ENCODE data around the gene PSMC4.

Gene PSMC4

DNA sequence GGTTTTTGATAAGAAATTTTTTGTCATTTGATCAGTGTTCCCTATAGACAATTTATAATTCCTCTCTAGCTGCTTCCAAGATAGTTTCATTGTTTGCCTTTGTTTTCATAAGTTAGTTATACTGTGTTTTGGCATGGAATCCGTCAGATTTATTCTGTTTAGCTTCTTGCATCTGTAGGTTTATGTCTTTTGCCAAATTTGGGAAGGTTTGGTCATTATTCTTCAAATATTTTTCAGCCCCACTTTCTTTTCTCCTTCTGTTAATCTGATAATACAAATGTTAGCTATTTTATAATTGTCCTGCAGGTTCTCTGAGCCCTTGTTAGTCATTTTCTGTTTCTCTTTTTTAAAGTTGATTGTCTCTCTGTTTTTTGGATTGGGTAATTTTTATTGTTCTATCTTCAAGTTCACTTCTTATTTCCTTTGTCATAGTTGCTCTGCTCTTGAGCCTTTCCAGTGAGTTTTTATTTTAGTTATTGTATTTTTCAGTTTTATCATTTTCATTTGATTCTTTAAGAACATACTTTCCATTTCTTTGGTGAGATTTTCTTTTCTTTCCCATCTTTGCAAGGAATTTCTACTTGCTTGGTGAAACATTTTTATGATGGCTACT, 30.6 kb upstream of the PSMC4 start:
- Histone ChIP-seq H3K4me3 (ENCODE audit: low read length, poor library complexity, severe bottlenecking) (no peak overlapping the region), H3K27me3 (ENCODE audit: insufficient read depth, low read length, poor library complexity, severe bottlenecking) (peaks cover 14% of the 10 kb centered on the region), H3K4me2 (ENCODE audit: low read depth, low read length, poor library complexity, severe bottlenecking) (peak overlapping the region; percentile 83), H3K9me2 (replicated peaks; ENCODE audit: low read depth, low read length) (no peaks in the 10 kb centered on the region), H3K9ac (ENCODE audit: low read depth, low read length, poor library complexity, severe bottlenecking) (no peak overlapping the region), H3K4me1 (ENCODE audit: insufficient read depth, low read length, poor library complexity, severe bottlenecking) (peaks cover 42% of the 10 kb centered on the region), H3K9me3 (ENCODE audit: insufficient read depth, low read depth, low read length) (0 out of 2 replicates have a peak, but pooled peaks cover 8% of the 10 kb centered on the region), H3K36me3 (ENCODE audit: insufficient read depth, low read length) (no peaks in the 10 kb centered on the region), H3F3A (ENCODE audit: low read depth) (peaks cover 21% of the 10 kb centered on the region), H4K20me1 (ENCODE audit: insufficient read depth, low read length, poor library complexity, severe bottlenecking) (no peaks in the 10 kb centered on the region), H3K79me2 (ENCODE audit: insufficient read depth, low read length) (no peaks in the 10 kb centered on the region), H2AFZ (ENCODE audit: low read length) (no peak overlapping the region)
- TF ChIP-seq EZH2phosphoT487 (IDR thresholded peaks at IDR 0.05; ENCODE audit: borderline replicate concordance) = no peak
- TF ChIP-seq, protein P1, sequence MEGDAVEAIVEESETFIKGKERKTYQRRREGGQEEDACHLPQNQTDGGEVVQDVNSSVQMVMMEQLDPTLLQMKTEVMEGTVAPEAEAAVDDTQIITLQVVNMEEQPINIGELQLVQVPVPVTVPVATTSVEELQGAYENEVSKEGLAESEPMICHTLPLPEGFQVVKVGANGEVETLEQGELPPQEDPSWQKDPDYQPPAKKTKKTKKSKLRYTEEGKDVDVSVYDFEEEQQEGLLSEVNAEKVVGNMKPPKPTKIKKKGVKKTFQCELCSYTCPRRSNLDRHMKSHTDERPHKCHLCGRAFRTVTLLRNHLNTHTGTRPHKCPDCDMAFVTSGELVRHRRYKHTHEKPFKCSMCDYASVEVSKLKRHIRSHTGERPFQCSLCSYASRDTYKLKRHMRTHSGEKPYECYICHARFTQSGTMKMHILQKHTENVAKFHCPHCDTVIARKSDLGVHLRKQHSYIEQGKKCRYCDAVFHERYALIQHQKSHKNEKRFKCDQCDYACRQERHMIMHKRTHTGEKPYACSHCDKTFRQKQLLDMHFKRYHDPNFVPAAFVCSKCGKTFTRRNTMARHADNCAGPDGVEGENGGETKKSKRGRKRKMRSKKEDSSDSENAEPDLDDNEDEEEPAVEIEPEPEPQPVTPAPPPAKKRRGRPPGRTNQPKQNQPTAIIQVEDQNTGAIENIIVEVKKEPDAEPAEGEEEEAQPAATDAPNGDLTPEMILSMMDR (conservative IDR thresholded peaks at IDR 0.05; ENCODE audit: low read length) = no peak

DNA sequence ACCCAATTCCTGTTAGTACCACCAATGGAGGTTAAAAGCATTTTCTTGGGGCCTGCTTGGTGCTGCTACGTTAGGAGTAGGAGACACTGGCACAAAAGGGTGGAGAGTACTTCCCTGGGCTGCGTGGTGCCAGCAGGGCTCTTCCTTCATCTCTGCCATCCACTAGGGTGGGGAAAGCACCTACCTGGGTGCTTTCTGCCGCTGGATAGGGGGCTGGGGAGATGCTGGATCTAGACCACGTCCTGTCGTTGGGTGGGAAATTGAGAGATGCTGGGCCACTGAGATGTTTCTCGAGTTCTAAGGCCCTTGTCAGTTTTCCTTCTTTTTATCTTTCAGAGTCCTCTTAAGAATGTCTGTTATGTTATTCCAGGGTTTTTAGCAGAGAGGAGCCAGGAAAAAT, 29.8 kb upstream of the PSMC4 start:
- Histone ChIP-seq H2AFZ (ENCODE audit: low read length) (no peak overlapping the region), H3K79me2 (ENCODE audit: insufficient read depth, low read length) (no peaks in the 10 kb centered on the region), H3K4me3 (ENCODE audit: low read length, poor library complexity, severe bottlenecking) (peak overlapping the region; percentile 48), H3K9me3 (ENCODE audit: insufficient read depth, low read depth, low read length) (0 out of 2 replicates have a peak, but pooled peaks cover 8% of the 10 kb centered on the region), H3K4me1 (ENCODE audit: insufficient read depth, low read length, poor library complexity, severe bottlenecking) (peaks cover 42% of the 10 kb centered on the region), H3K27me3 (ENCODE audit: insufficient read depth, low read length, poor library complexity, severe bottlenecking) (peaks cover 14% of the 10 kb centered on the region), H3K4me2 (ENCODE audit: low read depth, low read length, poor library complexity, severe bottlenecking) (peak overlapping the region; percentile 83), H3K9ac (ENCODE audit: low read depth, low read length, poor library complexity, severe bottlenecking) (peak overlapping the region; percentile 19), H3F3A (ENCODE audit: low read depth) (peaks cover 21% of the 10 kb centered on the region), H3K9me2 (replicated peaks; ENCODE audit: low read depth, low read length) (no peaks in the 10 kb centered on the region), H3K36me3 (ENCODE audit: insufficient read depth, low read length) (no peaks in the 10 kb centered on the region), H4K20me1 (ENCODE audit: insufficient read depth, low read length, poor library complexity, severe bottlenecking) (no peaks in the 10 kb centered on the region)
- no peak for TF ChIP-seq EZH2phosphoT487 (IDR thresholded peaks at IDR 0.05; ENCODE audit: borderline replicate concordance)
- TF ChIP-seq, protein P1 (conservative IDR thresholded peaks at IDR 0.05; ENCODE audit: low read length) = no peak

DNA sequence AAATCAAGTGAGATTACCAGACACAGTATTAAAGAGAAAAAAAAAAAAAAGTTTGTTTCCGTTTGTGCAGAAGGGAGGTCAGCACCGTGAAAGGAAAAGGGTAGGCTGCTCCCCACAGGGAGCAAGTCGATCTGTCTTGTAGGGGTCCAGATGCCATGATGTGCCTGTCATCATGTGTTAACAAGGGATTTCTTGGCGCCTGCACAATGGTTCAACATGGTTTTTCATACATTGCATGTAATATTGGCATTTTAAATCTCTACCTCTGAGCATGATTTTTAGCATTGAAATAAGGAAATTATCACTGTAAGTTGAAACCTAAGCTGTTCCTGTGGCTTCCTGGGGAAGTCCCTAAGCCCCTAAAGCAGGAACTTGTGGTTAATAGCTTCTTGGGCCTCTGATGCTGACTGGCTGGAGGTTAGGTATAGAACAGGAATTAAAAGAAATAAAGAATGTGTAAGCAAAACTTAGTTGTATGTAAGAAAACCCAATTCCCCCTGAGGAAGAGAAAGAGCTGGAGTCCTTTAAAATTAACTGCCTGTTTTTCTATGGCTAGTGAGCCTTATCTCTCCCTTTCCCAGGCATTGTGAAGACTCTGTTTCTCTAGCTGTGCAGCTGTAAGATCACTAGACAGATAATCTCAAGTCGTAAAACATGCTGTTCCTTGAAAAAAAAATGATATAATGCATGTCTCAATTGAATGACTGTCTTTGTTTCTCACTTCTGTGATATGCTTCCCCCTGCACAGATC, 29.2 kb upstream of the PSMC4 start:
- H3K4me1 ChIP-seq (ENCODE audit: insufficient read depth, low read length, poor library complexity, severe bottlenecking) = peaks cover 42% of the 10 kb centered on the region

More for the DNA sequence above, 29.2 kb upstream of the PSMC4 start:
- no peak overlapping the region for H2AFZ ChIP-seq (ENCODE audit: low read length)
- 0 out of 2 replicates have a peak, but pooled peaks cover 8% of the 10 kb centered on the region for H3K9me3 ChIP-seq (ENCODE audit: insufficient read depth, low read depth, low read length)
- H3K9me2 ChIP-seq (replicated peaks; ENCODE audit: low read depth, low read length) = no peaks in the 10 kb centered on the region
- peaks cover 14% of the 10 kb centered on the region for H3K27me3 ChIP-seq (ENCODE audit: insufficient read depth, low read length, poor library complexity, severe bottlenecking)
- H3K36me3 ChIP-seq (ENCODE audit: insufficient read depth, low read length) = no peaks in the 10 kb centered on the region
- no peaks in the 10 kb centered on the region for H3K79me2 ChIP-seq (ENCODE audit: insufficient read depth, low read length)
- peak overlapping the region; percentile 54 for H3K9ac ChIP-seq (ENCODE audit: low read depth, low read length, poor library complexity, severe bottlenecking)
- peak overlapping the region; percentile 83 for H3K4me2 ChIP-seq (ENCODE audit: low read depth, low read length, poor library complexity, severe bottlenecking)
- peaks cover 21% of the 10 kb centered on the region for H3F3A ChIP-seq (ENCODE audit: low read depth)
- peak overlapping the region; percentile 61 for H3K4me3 ChIP-seq (ENCODE audit: low read length, poor library complexity, severe bottlenecking)
- H4K20me1 ChIP-seq (ENCODE audit: insufficient read depth, low read length, poor library complexity, severe bottlenecking) = no peaks in the 10 kb centered on the region
- TF ChIP-seq, protein P1 (conservative IDR thresholded peaks at IDR 0.05; ENCODE audit: low read length) = no peak
- peak; percentile 70; the same call in 1 of the 2 replicates for TF ChIP-seq EZH2phosphoT487 (IDR thresholded peaks at IDR 0.05; ENCODE audit: borderline replicate concordance)
